ENCODE data around the gene RNF34. TPM values are rescaled to one million over a fixed set of nuclear protein-coding genes. Genes with fewer than 3 reads are reported as not detected.
A peak's percentile ranks its signal among the peaks of the same experiment; 100 is the strongest.
"Not testable (repeated sequence)": the region's sequence is repeated elsewhere in the genome, so short reads cannot be mapped to it uniquely, and the experiment has no call there.

The RNF34 gene, protein sequence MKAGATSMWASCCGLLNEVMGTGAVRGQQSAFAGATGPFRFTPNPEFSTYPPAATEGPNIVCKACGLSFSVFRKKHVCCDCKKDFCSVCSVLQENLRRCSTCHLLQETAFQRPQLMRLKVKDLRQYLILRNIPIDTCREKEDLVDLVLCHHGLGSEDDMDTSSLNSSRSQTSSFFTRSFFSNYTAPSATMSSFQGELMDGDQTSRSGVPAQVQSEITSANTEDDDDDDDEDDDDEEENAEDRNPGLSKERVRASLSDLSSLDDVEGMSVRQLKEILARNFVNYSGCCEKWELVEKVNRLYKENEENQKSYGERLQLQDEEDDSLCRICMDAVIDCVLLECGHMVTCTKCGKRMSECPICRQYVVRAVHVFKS
- total RNA-seq: 10 to 100 TPM; 24.4 to 27.3 TPM
- long read RNA-seq, donor 1, transcript RNF34-201 (6 exons, 2,066 nt): major isoform, 5 of 10 reads
- long read RNA-seq, donor 1, partial matches to known transcripts: 1 of 10 reads
- long read RNA-seq, donor 1, other reads (novel, unspliced or antisense): 3 of 10 reads
- long read RNA-seq, donor 2, transcript RNF34-201 (6 exons, 2,066 nt): major isoform, 20 of 30 reads
- long read RNA-seq, donor 2, partial matches to known transcripts: 3 of 30 reads
- long read RNA-seq, donor 2, other reads (novel, unspliced or antisense): 6 of 30 reads

DNA sequence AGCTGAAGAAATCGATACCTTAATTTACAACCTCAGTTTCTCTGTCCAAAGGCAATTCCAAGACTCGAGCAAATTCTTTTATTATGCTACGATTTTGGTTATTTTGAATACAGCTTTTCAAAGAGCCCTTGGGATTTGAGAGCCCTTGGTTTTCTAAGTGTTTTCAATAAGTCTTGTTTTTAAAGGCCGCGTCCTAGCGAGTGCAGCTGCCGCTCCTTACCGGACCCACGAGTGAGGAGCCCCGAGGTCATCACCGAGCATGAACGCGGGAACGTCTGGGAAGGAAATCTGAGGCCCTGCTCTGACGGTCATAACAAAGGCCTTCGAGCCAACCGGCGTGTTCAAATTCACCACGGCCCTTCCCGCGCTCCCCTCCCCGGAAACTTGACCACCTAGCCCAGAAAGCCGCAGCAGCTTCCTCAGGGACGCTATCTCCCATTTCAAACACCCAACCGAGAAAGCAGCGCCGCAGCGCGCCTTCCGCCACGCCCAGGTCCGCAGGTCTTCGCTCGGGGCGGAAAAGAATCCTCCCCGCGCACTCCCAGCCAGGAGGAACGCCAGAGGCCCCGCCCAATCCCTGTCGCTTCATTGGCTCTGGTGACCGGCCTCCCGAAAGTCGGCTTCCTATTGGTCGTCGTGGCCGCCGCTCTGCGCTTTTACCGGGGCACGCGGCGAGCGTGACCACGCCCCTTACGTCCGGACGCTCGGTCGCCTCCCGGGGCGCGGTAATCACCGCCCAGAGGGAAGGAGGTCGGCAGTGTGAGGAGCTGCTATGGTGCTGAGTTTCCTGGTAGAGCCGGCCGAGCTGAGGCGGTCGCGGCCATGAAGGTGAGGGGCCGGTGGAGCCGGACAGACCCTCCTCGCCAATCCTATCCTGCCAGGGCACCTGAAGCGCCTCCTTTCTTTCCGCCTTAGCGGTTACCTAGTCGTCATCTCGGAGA, at the start of gene RNF34:
Gene RNF34, plus strand, starts transcription at position 728 of the 941 bp plus-strand sequence. Its CDS starts 95 bp downstream, at position 823.
- intact Hi-C loops (cut with DNase I): no loop called here
- peak; percentile 100 for DNase-seq (ENCODE audit: low spot score)

DNA sequence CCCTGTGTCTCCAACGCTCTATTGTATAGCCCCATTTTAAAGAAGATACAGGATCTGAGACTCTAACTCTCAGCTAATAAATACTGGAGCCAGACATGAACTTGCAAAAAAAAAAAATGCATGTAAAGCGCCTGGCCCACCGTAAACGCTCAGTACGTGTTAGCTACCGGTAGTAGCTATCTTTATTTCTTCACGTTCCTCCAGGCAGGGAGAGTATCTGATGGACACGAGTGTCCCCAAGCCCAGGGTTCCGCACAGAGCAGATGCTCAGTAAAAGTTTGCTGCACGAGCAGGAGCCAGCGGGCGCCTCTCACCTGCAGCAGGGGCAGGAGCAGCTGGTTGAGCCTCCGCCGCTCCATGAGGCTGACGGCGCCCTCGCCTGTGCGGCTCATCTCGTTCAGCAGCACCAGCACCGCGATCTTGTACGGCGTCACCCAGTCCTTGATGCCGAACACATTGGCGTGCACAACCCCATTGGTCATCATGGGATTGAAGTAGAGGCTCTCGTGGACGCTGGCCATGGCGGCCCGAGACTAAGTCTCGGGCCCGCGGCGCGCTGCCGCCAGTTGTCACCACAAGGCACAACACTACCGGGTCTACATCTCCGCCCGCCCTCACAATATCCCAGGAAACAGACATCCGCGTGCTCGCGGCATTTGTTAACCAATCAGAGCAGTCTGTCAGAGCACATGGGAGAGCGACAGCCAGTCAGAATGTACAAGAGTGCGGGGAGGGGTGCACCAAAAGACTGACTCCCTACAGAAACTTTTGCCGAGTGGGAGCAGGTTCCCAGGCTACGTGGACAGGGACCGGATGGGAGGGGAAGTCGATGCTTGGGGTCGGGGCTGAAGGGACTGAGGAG, 47.9 kb upstream of the RNF34 start, which contains the start of gene ANAPC5:
Gene ANAPC5, minus strand, starts transcription at position 592 of the 862 bp plus-strand sequence. Its CDS starts 71 bp downstream, at position 521.
- DNase-seq (ENCODE audit: low spot score): peak; percentile 98
- intact Hi-C loops (cut with DNase I): loop anchor here in 1 of 2 donors (5.0 kb wide), 1 partner anchor 1175 kb away; the partner anchor contains the start of genes KNTC1 and RSRC2

DNA sequence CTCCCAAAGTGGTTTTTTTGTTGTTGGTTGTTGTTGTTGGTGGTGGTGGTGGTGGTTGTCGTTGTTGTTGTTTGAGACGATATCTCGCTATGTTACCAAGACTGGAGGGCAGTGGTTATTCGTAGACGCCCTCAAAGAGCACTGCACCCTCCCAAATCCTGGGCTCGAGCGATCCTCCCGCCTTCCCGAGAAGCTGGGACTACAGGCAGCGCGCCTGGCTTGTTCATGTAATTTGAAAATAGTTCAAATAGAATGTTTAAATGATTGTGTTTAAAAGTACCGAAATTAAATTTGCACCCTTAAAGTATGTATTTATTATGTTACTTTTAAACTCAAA, 47.3 kb upstream of the RNF34 start:
- peak; percentile 84 for DNase-seq (ENCODE audit: low spot score)

DNA sequence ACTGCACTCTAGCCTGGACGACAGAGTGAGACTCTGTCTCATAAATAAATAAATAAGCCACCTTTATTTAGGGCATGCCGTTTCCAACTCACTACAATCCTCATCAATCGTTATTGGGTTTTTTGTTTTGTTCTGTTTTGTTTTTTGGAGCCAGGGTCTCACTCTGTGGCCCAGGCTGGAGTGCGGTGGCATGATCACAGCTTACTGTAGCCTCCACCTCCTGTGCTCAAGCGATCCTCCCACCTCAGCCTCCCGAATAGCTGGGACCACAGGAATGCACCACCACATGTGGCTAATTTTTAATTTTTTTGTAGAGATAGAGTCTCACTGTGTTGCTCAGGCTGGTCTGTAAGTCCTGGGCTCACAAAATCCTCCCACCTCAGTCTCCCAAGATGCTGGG, 44.1 kb upstream of the RNF34 start:
- intact Hi-C loops (cut with DNase I): no loop called here
- no peak for DNase-seq (ENCODE audit: low spot score)

More for the DNA sequence above, 47.3 kb upstream of the RNF34 start:
- intact Hi-C loops (cut with DNase I): loop anchor here in 1 of 2 donors (5.0 kb wide), 1 partner anchor 1175 kb away; the partner anchor contains the start of genes KNTC1 and RSRC2

DNA sequence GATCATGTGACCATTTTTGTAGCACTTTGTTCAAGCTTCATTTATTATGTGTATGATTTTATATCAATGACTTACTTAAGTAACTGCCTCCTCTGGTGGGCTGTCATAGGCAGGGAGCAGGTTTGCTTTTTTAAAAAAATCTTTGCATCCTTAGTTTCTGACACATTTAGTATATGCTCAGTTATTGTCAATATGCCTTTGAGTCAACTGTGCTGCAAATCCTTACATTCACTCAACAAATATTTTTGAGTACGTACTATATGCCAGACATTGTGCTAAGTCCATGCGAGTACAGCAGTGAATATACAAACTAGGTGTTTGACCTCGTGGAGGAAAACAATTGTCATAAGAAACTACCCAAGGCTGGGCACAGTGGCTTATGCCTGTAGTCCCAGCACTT, 43.3 kb upstream of the RNF34 start:
- intact Hi-C loops (cut with DNase I): loop anchor here in 1 of 2 donors (1.0 kb wide), 1 partner anchor 42 kb away; no protein-coding TSS in a partner anchor
- DNase-seq (ENCODE audit: low spot score): no peak

DNA sequence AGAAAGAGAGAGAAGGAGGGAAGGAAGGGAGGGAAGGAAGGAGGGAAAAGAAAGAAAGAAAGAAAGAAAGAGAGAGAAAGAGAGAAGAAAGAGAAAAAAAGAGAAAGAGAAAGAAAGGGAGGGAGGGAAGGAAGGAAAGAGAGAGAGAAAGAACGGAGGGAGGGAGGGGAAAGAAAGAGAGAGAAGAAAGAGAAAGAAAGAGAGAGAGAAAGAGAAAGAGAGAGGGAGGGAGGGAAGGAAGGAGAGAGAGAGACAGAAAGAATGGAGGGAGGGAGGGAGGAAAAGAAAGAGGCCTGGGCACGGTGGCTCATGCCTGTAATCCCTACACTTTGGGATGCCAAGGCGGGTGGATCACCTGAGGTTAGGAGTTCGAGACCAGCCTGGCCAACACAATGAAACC, 42.6 kb upstream of the RNF34 start:
- DNase-seq (ENCODE audit: low spot score): no peak
- intact Hi-C loops (cut with DNase I): loop anchor here in 1 of 2 donors (1.0 kb wide), 1 partner anchor 41 kb away; no protein-coding TSS in a partner anchor

DNA sequence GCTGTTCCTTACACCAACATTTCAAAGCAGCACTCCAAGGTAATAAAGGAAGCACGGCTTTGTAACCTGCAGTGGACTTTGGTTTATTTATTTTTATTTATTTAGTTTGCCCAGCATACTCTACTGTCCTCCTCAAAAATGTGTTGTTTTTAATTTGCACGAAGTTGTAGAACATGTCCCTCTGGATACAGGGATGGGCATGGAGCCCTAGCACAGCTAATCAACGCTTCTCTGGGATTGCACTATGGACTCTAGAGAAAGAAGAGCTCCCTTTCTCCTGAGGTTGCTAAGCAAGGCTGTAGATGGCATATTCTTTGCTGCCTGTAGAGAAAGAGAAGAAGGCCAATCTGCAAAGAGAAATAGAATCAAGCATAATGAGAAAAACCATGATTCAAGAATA, 41.8 kb upstream of the RNF34 start:
- DNase-seq (ENCODE audit: low spot score): no peak
- intact Hi-C loops (cut with DNase I): no loop called here

DNA sequence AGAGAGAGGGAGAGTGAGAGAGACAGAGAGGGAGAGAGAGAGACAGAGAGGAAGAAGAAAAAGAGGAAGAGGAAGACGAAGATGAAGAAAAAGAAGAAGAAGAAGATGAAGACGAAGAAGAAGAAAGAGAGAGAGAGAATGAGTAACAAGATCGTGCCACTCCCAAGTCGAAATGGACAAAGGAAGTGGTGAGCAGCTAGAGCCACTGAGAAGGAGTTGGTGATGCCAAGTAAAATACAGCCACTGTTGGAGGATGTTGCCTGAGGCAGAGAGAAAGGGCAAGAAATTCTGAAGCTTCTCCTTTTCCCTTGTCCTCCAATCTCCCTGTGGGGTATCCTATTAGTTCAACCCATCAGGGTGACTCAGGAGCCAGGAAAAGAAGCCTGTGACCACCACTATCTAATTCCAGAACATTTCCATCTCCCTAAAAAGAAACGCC, 35.2 kb upstream of the RNF34 start:
- intact Hi-C loops (cut with DNase I): no loop called here
- no peak for DNase-seq (ENCODE audit: low spot score)

DNA sequence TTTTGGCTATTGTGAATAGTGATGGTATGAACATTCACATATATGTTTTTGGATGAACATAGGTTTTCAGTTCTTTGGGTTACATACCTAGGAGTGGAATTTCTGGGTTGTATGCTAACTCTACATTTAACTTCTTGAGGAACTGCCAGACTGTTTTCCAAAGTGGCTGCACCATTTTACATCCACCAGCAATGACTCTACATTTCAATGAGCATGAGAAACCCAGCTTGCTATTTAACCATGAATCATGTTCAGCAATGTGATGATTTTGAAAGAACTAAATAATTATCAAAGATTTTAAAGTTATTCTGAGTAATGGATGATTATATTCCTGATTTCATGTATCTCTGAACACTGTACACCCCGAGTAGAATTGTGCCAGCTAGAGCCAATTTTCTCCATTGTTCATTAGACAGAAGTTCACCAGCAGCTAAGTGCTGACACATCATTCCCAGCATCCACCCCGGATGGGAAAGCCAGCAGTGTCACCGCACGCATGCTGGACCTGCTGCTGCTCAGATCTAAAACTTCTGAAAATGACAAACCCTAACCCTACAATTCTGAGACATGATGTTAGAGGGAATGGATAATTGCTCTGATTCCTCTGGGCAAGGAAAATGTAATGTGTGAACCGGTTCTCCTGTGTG, 34.4 kb upstream of the RNF34 start:
- intact Hi-C loops (cut with DNase I): no loop called here

DNA sequence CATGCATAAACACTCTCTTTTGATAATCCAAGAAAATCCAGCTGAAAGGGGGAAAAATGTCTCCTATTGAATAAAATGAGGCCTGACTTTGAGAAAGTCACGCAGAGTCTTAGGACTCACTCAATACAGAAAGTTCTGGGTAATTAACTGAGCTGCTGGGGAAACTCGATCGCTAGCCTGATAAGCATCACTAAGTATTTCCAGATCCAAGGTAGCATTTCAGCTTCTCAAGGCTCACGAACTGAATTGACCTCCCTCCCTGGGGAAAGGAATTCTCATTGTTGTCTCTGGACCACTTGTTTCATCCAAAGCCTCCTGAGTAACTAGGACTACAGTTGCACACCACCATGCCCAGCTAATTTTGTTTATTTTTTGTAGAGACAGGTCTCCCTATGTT, 33.9 kb upstream of the RNF34 start:
- DNase-seq (ENCODE audit: low spot score): no peak
- intact Hi-C loops (cut with DNase I): no loop called here

More for the DNA sequence above, 34.4 kb upstream of the RNF34 start:
- DNase-seq (ENCODE audit: low spot score): no peak

DNA sequence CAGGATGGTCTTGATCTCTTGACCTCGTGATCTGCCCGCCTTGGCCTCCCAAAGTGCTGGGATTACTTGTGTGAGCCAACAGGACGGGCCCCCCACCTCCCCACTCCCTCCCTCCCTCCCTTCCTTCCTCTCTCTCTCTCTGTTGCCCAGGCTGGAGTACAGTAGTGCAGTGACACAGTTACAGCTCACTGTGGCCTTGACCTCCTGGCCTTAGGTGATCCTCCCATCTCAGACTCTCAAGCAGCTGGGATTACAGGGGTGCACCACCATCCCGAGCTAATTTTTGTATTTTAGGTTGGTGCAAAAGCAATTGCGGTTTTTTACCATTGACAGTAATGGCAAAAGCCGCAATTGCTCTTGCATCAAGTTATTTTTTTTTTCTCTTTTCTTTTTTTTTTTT, 28.5 kb upstream of the RNF34 start:
- intact Hi-C loops (cut with DNase I): no loop called here
- DNase-seq (ENCODE audit: low spot score): no peak

DNA sequence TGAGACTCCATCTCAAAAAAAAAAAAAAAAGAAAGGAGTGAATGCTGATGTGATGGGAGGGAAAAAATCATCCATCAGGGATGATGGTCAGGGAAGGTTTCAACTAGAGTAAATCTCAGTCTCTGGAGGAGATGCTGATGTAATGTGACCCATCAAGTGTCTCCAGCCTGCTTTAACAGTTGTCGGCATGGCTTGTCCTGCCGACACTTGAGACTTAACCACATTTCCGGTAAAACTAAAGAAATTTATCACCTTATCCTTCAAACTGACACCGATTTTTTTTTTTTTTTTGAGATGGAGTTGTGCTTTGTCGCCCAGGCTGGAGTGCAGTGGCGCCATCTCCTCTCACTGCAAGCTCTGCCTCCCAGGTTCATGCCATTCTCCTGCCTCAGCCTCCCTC, 26.2 kb upstream of the RNF34 start:
- no peak for DNase-seq (ENCODE audit: low spot score)
- intact Hi-C loops (cut with DNase I): no loop called here

DNA sequence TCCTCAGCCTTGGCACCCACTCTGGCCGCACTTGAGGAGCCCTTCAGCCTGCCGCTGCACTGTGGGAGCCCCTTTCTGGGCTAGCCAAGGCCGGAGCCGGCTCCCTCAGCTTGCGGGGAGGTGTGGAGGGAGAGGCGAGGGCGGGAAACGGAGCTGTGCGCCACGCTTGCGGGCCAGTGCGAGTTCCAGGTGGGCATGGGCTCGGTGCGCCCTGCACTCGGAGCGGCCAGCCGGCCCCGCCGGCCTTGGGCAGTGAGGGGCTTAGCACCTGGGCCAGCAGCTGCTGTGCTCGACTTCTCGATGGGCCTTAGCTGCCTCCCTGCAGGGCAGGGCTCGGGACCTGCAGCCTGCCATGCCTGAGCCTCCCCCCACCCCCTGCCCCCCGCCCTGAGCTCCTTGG, 25.6 kb upstream of the RNF34 start:
- intact Hi-C loops (cut with DNase I); DNase-seq (ENCODE audit: low spot score): not testable (repeated sequence)

DNA sequence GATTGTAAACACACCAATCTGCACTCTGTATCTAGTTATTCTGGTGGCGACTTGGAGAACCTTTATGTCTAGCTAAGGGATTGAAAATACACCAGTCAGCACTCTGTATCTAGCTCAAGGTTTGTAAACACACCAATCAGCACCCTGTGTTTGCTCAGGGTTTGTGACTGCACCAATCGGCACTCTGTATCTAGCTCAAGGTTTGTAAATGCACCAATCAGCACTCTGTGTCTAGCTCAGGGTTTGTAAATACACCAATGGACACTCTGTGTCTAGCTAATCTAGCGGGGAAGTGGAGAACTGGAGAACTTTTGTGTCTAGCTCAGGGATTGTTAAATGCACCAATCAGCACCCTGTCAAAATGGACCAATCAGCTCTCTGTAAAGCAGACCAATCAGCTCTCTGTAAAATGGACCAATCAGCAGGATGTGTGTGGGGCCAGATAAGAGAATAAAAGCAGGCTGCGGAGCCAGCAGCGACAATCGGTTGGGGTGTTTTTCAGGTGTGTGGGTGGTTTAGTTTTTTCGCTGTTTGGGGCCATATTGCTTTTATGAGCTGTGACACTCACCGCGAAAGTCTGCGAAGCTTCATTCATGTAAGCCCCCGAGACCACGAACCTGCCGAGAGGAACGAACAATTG, 24.9 kb upstream of the RNF34 start:
- intact Hi-C loops (cut with DNase I); DNase-seq (ENCODE audit: low spot score): not testable (repeated sequence)

DNA sequence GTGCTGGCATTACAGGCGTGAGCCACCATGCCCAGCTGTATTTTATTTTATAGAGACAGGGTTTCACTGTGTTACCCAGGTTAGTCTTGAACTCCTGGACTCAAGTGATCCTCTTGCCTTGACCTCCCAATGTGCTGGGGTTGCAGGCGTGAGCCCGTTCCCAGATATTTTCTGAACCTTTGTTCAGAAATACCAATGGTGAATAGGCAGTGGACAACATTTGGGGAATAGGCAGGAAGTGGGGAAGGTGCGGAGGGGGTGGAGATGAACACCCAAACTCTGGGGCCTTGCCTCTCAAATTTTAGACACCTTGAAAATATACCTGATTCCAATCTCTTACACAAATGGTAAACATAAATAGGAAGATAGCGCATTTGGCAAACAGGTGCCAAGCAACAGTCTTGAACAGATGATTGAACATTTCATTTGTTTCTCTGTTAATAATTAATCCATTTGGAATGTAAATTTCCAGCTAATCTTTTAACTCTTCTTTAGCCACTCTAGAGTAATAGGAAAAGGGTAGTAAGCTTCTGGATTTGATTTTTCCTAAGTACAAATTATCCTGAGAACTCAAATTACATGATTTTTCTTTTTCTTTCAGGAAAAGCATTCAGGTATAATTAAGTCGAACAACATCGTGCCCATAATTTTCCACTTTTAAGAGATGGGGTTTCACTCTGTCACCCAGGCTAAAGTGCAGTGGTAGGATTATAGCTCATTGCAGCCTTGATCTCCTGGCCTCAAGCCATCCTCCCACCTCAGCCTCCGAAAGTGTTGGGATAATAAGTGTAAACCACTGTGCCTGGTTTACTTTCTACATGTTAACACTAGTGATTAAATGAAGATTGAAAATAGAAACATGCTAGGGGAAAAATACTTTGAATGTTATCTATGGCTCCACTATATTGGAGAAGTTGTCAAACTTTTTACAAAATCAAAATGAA, 22.9 kb upstream of the RNF34 start:
- intact Hi-C loops (cut with DNase I): no loop called here
- no peak for DNase-seq (ENCODE audit: low spot score)

DNA sequence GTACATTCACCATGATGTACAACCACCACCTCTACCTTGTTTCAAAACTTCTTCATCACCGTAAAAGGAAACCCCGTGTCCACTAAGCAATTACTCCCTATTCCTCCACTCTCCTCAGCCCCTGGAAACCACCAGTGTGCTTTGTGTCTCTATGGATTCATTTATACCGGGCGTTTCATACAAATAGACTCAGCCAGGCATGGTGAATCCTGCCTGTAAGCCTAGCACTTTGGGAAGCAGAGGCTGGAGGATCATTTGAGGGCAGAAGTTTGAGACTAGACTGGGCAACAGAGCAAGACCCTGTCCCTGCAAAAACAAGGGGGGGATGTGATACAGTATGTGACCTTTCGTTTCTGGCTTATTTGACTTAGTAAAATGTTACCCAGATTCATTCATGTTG, 21.2 kb upstream of the RNF34 start:
- no peak for DNase-seq (ENCODE audit: low spot score)
- intact Hi-C loops (cut with DNase I): no loop called here

Measured in posterior vena cava (tissue), 2 donors.